GM18517 (cell line): ENCODE results near the gene ARHGDIB.

Source experiments
- ATAC-seq: cut with Tn5 transposase; IDR thresholded peaks from one replicate; pipeline ENCODE4 v1.9.1; 2021; ENCODE audit warnings: mild to moderate bottlenecking, moderate library complexity; ENCODE audit not compliant: unreplicated experiment

ARHGDIB gene

DNA sequence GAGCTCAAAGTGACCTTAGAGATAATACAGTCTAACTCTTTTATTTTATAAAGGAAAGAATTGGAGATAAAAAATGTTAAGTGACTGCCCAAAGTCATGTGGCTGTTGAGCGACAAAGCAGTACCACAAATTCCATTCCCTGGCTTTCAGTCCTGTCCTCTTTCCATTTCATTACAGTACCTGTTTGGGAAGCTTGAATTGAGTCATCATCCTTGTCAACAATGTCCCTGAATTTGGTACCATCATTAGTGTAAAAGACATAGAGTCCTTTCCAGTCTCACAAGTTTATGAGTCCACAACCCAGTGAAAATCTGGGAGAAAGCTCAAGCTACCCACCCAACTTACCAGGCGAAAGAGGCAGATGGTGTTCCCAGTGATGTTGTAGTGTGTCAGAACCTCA is 26.9 kb downstream of the ARHGDIB start:
- ATAC-seq, result no peak

- no peak for ATAC-seq
These were observed 29.4 kb downstream of the ARHGDIB start for GRCh38 chr12:14931791-14932560.

DNA sequence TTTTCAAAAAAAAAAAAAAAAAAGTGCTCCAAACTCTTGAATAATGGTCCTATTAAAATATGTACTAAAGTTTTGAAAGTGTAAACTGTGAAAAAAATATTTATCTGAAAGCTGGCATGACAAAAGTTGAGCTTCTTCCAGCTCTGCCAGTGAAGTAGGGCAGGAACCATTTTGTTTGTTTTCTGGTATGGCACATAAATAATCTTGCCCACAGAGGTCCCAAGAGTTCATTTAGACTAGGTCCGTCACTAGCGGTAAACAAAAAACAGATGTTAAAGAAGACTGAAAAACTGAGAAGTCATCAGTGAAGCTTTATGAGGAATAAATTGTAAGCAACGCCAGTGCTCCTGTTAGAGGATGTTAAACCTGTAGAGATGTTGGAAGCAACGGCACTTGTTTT is 30.0 kb downstream of the ARHGDIB start:
- ATAC-seq, result no peak

DNA sequence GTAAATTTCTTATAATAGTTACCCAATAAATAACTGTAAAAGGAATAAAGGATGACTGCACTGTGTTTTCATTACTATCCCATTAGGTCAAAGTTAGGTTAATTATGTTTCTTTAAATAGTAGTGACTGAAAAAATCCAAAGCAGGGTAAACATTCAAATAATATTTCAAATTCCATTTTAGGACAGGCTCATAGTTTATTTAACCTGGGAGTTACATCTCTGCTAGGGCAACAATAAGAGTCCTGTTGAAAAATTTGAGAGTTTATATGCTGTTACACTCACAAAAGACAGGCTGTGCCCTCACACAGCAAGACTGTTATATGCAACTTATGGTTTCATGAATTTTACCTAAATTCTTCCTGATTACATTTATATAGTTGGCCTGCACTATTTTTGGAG is 31.1 kb downstream of the ARHGDIB start:
- no peak for ATAC-seq

DNA sequence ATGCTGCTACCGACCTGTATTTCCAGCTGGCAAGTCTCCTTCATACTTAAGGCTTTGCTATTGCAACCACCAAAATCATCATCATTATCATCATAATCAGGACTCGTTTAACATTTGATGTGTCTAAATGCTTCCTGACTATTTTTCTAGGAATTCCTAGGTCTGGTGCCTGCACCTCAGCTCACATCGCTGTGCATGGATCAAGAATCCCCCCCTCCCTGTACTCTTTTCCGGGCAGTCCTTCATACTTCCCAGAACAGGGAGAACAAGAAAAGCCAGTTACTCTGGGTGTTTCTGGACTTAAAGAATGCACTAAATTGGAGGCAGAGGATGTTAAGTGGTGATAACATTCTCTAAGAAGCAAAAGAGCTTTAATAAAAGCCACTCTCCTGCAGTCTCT is 32.5 kb downstream of the ARHGDIB start:
- no peak for ATAC-seq

- no peak for ATAC-seq
These were observed 34.1 kb downstream of the ARHGDIB start for GRCh38 chr12:14927267-14927666.

GRCh38 chr12:14924541-14924940 is 36.9 kb downstream of the ARHGDIB start:
- no peak for ATAC-seq

DNA sequence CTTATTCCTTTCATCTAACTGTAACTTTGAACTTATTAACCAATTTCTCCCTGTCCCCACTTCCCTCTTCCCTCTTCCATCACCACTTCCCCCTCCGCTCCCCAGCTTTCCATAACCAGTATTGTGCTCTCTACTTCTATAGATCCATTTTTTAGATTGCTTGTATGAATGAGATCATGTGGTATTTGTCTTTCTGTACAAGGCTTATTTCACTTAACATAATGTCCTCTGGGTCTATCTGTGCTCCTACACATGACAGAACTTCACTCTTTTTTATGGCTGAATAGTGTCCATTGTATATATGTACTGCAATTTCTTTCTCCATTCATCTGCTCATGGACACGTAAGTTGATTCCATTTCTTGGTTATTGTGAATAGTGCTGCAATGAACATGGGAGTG is 37.5 kb downstream of the ARHGDIB start:
- no peak for ATAC-seq

- ATAC-seq, result peak; percentile 52
These were observed 40.2 kb downstream of the ARHGDIB start for GRCh38 chr12:14921218-14921617.

GRCh38 chr12:14920475-14921126 is 40.8 kb downstream of the ARHGDIB start:
- peak; percentile 52 for ATAC-seq

DNA sequence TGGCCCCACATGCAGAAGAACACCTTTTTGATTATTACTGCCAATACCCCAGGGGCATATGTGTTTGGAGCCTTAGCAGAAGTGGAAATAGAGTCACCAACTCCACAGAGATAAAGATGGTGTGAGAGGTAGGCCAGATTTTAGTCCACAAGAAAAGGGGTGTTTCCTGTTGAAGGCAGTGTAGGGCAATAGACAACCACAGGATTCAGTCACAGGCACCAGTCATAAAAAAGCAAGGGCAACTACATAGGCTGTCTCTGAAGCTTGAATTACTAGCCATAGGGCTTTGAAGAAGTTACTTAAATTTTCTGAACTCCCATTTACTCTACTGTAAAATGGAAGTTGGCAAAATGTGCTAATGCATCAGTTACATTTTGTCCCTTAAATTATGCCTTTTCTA is 41.9 kb downstream of the ARHGDIB start:
- ATAC-seq, result no peak

- no peak for ATAC-seq
These were observed 45.7 kb downstream of the ARHGDIB start for GRCh38 chr12:14915736-14916135.

DNA sequence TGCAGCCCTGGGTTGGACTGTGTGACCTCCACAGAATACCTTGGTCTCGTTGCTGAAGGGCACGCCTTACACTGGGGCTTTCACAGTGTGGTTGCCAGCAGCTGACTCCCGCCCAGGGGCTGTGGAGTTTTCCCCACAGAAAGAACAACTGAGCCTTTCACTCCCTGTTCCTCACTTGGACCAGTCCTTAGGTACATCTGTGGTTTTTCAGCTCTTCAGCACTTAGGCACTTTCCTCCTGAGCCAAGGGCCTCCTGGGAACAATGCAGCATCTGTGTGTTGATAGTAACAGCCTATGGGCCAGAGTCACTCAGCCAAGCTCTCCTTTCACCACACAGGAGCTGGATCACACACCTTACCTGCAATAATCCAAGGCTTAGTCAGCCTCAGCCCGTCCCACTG is 48.0 kb downstream of the ARHGDIB start:
- no peak for ATAC-seq

DNA sequence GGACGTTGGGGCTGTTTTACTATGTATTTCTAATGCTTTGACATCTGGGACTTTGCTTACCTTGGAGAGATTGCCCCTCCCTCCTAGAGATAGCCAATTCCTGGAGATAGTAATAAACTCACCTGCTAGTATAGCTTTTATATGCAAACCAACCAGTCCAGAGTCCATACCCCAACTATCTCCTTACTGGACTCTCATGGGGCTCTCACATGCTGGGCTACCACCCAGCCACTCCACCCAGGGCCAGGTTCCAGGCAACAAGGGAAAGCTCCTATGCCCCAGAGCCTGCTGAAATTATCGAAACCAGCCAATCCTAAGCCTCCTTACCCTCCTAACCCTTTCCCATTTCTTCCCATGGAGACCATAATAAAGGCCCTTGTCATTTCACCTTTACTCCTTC is 50.3 kb downstream of the ARHGDIB start:
- ATAC-seq, result no peak

- no peak for ATAC-seq
These were observed 51.1 kb downstream of the ARHGDIB start for GRCh38 chr12:14910090-14910915.

GRCh38 chr12:14907953-14908352 is 53.4 kb downstream of the ARHGDIB start:
- ATAC-seq, result no peak

DNA sequence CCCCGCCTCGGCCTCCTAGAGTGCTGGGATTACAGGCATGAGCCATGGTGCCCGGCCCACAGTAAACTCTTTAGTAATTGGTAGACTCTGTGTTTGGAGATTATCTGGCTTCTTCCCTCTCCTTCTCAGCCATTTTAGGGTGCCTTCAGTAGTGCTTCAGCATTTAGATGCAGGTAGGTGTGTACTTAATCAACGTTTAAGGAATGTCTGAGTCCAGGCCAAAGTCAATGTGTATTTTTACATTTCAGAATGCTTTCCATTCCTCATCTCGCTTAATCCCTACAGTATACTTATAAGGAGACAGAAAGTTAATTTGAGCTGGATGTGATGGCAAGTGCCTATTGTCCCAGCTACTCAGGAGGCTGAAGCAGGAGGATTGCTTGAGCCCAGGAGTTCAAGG is 55.3 kb downstream of the ARHGDIB start:
- ATAC-seq, result no peak

DNA sequence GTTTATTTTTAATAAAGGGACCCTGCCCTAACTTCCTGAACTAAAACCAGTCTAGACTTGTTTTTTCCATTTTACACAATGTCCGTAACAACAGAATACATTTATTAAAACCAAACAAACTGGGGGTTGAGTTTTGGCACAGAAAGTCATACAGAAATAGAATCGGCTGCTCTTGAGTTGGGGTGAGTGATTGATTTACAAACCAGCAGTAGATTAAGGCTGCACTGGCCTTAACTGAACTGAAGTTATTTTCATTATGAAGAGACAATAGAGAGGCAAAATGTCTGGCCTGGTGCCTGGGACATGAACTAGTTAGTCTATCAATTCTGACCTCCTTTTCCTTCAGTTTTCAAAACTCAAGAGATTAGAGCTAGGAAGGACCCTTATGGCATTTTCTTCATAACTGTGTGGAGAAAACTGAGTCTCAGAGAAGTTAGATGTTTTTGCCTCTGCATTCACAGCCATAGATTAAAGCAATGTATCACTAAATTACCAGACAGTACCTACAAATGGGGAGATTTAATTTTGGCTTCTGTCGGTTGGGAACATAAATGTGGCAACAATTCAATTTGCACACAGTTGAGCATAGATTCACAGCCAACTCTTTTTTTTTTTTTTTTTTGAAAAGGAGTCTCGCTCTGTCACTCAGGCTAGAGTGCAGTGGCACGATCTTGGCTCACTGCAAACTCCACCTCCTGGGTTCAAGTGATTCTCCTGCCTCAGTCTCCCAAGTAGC is 56.0 kb downstream of the ARHGDIB start:
- ATAC-seq, result no peak

- no peak for ATAC-seq
These were observed 56.5 kb downstream of the ARHGDIB start for GRCh38 chr12:14904854-14905253.

DNA sequence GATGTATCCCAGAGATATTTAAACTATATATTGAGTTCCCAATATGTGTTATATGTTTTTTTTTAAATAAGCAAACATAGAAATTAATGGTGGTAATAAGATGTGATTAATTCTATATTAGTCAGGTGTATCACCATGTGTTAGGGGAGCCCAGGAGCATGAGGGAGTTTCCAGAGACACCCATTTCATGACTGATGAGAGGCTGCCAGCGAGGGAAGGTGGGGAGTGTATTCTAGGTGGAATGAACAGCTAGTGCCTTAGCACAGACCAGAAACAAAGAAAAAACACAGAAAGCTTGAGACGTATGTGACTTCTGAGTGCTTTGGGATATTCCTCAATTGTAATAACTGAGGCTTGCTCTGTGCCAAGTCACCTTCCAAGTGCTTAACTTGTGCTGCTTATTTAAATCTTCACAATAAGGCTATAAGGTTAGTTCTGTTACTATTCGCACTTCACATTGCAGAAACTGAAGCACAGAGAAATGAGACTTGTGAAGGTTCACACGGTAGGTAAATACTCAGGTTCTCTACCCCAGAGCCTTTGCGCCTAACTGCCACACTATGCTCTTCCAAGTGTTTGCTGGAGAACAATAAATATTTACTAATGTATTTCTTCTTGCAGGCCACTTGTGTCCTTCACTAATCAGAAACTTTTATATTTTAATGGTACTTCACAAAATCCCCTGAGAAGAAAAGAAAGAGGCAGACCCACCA is 57.9 kb downstream of the ARHGDIB start:
- no peak for ATAC-seq
